ENCODE data around the gene DDR1.

DNA sequence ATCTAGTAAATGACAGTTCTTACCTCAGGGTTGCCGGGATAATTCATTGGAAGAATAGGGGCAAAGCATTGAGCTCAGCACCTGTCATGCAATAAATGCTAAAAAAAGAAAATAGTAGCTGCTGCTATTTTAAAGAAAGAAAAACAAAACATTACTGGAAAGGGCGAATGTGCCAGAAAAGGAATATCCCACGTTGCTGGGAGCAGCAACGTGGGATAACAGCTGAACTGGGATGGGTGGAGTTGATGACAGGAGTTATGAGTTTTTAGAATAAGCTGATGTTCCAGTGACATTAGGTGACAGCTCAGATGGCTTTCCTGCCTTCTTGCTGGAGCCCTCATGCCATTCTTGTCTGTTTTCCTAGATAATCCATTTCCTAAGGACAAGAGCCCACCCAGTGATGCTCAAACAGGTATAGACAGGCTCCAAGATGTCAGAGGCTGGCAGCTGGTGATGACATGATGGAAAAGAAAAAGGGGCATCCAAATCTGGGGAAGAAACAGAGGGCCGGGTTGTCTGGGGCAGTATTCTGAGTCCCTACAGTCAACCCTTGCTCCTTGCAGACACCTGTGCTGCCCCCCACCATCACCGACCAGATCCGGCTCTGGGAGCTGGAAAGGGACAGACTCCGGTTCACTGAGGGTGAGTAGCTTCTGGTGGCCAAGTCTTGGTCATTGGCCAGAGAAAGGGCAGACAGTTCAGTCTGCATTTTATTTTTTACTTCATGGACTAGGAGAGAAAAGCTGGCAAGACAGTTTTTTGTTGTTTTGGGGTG is 28.6 kb downstream of the DDR1 start:
- TF ChIP-seq GATA2 (IDR thresholded peaks at IDR 0.05; ENCODE audit: low read depth, low read length) (no peak), GATA3 (IDR thresholded peaks at IDR 0.05; ENCODE audit: low read depth, low read length) (no peak)

Measured in SH-SY5Y (cell line).